Mesenteric fat pad (tissue), 1 donor: ENCODE results near the gene APMAP. TPM values are rescaled to one million over a fixed set of nuclear protein-coding genes. Genes with fewer than 3 reads are reported as not detected.
"Not testable (repeated sequence)": the region's sequence is repeated elsewhere in the genome, so short reads cannot be mapped to it uniquely, and the experiment has no call there.

Source experiments
- DNase-seq: peaks from one replicate; pipeline ENCODE4 v3.0.0-alpha.2; 2020; ENCODE audit warnings: low spot score
- total RNA-seq: library from RNA; stranded (reverse); fragmentation: NEBNext Ultra II Directional; extraction: Animal tissue kit (Norgen Biotek cat#: 25700); gene quantifications from one replicate; pipeline ENCODE4 v1.2.1, GENCODE V29; 2021
- donor health status: DM: yes; HTN: yes; CAD: no.

Gene APMAP
- total RNA-seq, 1 donor from 2014 or later: 166 TPM

- DNase-seq: no peak
Measured at GRCh38 chr20:24954151-24954550, 38.4 kb downstream of the APMAP start.

- no peak for DNase-seq
Measured at GRCh38 chr20:24953621-24954133, 38.9 kb downstream of the APMAP start.

DNA sequence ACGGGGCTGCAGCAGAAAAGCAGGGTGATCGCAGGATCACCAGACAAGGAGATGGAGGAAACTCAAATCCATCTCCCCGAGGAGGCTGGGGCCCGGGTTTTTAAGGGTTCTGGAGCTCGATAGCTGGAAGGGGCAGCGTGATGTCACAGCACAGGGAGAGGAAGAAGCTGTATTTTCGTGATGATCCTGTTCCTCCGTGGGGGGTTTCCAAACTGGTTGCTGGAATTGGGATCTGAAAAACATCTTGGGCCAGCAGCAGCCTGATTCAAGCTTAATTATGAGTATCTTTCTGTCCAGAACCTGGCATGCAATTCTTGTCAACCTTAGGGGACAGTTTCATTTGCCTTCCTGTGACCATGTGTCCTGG, 39.4 kb downstream of the APMAP start:
- DNase-seq: no peak

- DNase-seq: peak; percentile 83
Measured at GRCh38 chr20:24952376-24953208, 40.0 kb downstream of the APMAP start.

GRCh38 chr20:24951536-24952083, 40.9 kb downstream of the APMAP start:
- DNase-seq: peak; percentile 78

GRCh38 chr20:24950836-24951525, 41.6 kb downstream of the APMAP start:
- DNase-seq: no peak

DNA sequence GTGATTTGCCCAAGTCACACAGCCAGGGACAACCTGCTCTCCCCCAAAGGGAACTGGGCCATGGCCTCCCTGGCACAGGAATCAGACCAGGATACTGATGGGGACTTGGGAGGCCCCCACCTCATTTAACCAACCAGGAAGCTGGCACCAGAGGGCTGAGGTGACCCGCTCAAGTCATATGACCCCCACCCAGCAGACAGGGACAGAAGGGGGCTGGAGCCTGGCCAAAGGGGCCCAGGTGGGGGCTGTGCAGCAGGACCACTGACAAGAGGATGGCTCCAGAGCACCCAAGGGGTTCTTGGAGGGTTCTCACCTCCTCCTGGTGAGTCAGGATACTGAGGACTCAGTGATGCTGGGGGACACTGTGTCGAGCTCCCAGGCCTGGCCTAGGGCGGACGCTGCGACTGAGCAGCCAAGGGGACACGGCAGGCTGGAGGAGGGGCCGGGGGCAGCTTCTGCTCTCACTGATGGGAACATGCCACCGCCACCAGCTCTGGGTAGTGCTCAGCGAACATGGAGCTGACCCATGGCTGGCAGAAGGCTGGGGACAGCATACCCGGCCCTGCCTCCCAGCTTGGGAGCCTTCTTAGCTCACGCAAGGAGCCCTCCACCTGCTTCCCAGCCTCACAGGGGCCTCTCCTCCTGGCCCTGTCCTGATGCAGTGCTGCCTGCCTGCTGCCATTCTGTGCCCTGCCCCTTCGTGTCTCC, 42.3 kb downstream of the APMAP start:
- peak; percentile 75 for DNase-seq

DNA sequence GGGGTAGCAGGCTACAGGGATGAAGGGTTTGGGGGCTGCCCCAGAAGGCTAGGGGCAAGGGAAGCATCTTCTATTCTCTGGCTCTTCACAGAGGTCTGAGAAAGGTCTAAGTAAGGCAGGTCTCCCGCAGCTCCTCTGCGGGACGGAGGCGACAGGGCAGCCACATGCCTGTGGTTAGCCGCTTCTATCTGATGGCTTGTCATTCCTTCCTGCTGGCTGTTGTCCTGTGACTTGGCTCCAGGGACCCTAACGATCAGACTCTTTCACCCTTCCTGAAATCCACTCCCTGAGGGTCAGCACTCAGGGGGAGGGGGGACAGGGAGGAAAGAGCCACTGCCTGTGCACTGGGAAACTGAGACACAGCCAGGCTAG, 42.8 kb downstream of the APMAP start:
- DNase-seq: no peak

DNA sequence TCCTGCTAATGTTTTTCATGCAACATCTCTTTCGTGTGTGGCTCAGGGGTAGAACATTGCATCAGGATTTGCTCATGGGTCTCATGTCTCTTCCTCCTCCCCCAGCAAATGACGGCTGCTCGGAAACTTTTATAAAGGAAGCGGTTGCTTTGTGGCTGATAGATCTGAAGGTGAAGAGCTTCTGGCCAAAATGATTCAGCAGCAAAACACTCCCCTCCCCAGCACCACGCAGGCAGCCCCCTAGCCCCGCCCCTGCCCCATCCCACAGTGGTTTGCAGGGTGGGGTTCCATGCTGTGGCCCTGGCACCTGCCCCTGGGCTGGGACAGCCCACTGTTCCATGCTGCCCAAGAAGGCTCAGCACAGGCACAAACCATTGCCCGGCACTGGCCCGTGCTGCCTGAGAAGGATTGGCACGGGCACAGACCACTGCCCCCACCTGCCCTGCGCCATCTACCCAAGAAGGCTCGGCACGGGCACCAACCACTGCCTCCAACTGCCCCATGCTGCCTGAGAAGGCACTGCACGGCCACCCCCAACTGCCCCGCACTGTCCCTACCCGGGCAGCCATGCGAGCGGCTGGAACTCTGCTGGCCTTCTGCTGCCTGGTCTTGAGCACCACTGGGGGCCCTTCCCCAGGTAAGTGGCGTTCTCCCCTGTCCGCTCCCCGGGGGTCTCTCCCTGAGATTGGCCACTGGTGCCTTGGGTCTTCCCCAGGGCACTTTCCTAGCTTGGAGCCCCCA, 43.4 kb downstream of the APMAP start, which contains the start of gene CST7:
CST7 (plus strand) TSS at position 331 of the 741 bp plus-strand sequence; CDS start at position 568, 237 bp downstream.
- DNase-seq: peak; percentile 88

DNA sequence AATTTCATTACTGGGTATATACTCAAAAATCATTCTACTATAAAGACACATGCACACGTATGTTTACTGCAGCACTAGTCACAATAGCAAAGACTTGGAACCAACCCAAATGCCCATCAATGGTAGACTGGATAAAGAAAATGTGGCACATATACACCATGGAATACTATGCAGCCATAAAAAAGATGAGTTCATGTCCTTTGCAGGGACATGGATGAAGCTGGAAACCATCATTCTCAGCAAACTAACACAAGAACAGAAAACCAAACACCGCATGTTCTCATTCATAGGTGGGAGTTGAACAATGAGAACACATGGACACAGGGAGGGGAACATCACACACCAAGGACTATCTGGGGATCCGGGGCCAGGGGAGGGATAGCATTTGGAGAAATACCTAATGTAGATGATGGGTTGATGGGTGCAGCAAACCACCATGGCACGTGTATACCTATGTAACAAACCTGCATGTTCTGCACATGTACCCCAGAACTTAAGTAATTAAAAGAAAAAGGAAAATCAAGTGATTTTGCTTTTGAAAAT, 44.1 kb downstream of the APMAP start:
- DNase-seq: not testable (repeated sequence)

- not testable (repeated sequence) for DNase-seq
Measured at GRCh38 chr20:24946376-24946775, 46.2 kb downstream of the APMAP start.

- peak; percentile 37 for DNase-seq
Measured at GRCh38 chr20:24943731-24944130, 48.8 kb downstream of the APMAP start.

- DNase-seq: peak; percentile 72
Measured at GRCh38 chr20:24943196-24943595, 49.4 kb downstream of the APMAP start.

GRCh38 chr20:24942679-24943078, 49.9 kb downstream of the APMAP start:
- no peak for DNase-seq

GRCh38 chr20:24939036-24939435, 53.5 kb downstream of the APMAP start:
- DNase-seq: no peak

- DNase-seq: no peak
Measured at GRCh38 chr20:24938498-24938897, 54.1 kb downstream of the APMAP start.

DNA sequence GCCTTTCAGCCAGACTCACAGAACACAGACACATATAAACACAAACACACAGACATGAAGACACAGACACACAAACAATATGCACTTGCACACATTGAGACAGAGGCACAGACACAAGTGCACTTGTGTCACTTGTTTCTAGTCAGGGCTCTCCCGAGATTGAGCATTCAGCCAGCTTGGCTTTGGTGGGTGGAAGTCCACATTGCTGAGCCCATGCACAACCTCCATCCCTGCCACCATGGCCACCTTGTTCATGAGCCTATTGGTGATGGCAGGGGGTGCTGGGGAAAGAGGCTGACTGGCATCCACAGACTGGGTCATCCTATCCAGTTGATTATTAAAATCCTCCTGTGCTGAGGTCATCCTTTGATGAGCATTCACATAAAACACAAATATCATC, 55.0 kb downstream of the APMAP start:
- no peak for DNase-seq

DNA sequence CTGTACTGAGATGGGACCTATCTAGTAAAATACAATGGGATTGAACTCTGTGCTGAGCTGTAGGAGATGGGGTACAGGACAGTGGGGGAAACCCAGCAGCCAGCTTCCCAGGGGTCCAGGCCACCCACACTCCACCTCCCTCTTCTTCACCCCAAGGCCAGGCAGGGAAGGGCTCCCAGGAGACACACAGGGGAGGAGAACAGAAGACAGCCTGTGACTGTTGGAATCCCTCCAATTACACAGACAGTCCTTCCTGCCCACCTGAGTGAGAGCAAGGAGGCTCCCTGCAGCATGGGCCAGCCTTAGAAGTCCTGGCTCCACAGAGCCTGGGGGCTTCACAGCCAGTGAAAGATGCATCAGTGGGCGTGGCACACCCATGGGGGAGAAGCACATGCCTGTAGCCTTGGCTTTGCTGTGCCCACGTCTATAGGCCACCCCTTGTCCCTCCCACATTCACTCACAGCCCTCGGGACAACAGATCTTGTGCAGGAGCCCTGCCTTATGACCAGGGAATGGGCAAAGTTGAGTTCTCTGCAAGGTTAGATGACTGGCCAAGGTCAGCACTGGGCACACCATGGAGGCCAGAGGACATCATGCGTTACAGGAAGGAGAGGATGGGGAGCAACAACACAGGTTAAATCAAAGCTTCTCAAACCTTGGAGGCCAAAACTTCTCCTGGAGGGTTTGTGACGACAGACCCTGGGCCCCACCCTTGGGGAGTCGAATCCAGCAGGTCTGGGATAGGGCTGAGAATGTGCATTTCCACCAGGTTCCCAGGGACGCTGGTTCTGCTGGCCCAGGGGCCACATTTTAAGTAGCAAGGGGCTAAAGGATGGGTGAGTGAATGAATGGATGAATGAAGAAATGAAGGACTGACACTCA, 55.8 kb downstream of the APMAP start:
- no peak for DNase-seq

DNA sequence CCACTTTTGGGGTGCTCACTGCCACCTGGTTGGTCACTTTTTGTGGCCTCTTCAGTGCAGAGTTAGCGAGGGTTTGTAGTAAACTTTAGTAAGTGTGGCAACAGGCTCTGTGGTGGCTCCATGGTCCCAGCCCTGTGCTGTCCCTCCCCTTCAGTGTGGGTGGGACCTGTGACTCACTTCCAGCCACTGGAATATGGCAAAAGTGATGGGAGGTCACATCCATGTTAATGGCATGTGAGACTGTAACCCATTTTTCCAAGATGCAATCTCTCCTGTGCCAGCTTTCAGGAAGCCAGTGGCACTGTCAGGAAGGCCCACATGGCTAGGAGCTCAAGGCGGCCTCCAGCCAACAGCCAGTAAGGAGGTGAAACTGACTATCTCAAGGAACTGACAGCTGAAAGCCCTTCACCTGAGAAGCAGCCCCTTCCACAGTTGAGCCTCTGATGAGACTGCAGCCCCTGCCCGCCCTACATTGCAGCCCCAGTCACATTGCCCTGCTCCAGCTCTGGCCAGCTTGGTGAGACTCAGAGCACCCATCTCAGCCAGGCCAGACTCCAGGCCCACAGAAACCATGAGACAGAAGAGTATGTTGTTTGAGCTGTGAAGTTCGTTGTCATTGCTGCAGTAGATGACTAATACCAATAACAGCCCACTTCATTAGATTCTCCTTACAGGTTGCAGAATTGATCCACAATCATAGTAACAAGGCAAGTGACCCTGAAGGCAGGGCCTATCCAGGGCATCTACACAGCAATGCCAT, 56.6 kb downstream of the APMAP start:
- no peak for DNase-seq
